GM18517 (cell line): ENCODE measurements around the gene TUBA4B.

Experiments
- ATAC-seq: cut with Tn5 transposase; IDR thresholded peaks from one replicate; pipeline ENCODE4 v1.9.1; 2021; ENCODE audit warnings: mild to moderate bottlenecking, moderate library complexity; ENCODE audit not compliant: unreplicated experiment

Gene TUBA4B

DNA sequence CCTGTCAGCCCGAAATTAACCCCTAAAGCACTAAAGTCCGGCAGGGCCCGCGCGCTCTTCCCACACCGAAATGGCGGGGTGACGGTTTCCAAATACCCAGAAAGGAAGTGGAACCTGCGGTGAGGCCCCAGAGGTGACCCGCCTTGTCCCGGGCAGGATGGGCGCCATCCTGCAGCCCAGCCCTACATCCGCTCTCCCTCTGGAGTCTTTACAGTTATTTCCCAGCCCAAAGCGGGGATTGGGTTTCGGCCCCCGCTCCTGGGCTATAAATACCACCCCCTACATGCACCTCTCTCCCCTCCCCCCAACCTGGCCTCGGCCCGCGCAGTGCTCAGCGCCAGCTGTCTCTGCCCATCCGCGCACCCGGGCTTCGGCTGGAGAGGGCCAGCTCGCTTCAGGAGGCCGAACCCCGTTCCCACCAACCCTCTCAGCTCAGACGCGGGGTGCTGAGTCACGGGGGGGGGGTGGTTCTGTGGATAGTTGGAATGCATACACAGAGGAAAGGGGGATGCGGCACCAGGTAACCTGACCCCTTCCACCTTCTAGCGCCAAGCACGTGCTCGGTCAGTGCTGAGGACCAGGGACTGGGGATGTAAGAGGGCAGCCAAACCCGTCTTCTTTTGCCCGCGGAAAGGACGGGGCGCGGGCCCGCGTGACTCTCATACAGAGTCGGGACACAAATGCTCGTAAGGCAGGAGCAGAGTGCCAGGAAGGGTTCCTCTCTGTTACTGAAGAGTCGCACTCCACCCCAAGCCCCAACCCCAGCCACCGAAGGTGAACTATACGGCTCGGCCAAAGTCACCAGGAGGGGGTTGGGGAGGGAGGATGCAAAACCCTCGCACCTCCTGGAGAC, at the start of gene TUBA4B:
TSS of gene TUBA4B (plus strand) at position 344 of the 853 bp plus-strand sequence. CDS start at position 509, 165 bp downstream.
- ATAC-seq: peak; percentile 10

GRCh38 chr2:219204425-219205164, 48.4 kb upstream of the TUBA4B start:
- ATAC-seq: no peak

DNA sequence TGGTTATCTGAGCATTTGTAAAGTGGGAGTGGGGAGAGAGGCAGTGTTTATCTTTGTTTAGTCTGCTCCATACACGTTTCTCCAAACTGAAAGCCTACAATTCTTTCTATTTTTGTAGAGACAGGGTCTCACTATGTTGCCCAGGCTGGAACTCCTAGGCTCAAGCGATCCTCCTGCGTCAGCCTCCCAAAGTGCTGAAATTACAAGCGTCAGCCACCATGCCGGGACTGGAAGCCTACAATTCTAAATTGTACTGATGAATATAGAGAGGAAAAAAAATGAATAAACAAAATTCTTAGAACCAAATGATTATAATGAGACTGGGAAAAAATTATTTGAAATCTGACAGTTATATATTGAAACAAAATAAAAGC, 47.9 kb upstream of the TUBA4B start:
- ATAC-seq: no peak

DNA sequence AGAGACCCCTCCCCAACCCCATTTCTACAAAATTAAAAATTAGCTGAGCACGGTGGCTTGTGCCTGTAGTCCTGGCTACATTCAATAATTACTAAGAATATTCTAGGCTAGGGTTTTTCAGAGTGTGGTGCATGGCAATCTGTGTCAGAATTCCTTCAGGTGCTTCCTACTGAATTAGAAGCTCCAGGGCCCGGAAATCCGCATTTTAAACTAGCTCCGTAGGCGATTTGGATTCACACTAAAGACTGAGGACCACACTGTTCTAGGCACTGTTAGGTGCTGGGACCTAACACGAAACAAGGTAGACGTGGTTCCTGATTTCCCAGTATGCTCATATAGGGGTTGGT, 47.1 kb upstream of the TUBA4B start:
- ATAC-seq: no peak

DNA sequence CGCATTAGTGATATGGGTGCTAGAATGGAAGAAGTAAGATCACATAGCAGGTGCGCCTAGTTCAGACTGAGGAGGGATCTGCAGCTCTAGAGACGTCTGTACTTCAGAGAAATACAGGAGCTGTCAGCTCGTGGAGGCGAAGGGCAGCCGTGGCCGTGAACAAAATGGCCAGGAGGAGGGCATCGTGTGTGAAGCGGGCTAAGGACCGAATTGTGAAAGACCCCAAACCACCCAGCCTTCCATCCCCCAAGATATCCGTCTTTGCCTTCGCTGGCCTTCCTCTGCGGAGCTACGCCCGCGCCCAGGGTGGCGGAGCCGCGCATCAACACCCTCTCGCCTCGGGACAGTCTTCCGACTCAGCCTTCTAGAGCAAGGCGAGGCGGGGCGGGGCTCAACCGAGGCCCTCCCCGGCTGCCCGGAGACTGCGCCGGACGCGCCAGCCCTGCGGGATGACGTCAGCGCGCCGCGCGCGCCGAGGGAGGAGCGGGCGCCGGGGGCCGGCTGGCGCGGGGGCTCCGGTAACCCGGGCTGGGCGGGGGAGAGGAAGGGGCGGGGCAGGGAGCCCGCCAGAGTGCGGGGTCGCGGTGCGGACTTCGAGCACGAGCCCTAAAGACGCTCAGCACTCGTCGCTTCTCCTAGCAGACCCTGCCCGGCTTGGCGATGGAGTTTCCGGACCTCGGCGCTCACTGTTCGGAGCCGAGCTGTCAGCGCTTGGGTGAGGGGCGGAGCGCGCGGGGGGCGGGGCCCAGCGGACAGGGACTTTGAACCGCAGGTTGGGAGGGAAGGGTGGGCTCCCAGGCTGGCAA, 46.5 kb upstream of the TUBA4B start, which contains the start of gene ZFAND2B:
TSS of gene ZFAND2B (plus strand) at position 455 of the 806 bp plus-strand sequence. CDS start at position 661, 206 bp downstream.
- ATAC-seq: peak; percentile 89

DNA sequence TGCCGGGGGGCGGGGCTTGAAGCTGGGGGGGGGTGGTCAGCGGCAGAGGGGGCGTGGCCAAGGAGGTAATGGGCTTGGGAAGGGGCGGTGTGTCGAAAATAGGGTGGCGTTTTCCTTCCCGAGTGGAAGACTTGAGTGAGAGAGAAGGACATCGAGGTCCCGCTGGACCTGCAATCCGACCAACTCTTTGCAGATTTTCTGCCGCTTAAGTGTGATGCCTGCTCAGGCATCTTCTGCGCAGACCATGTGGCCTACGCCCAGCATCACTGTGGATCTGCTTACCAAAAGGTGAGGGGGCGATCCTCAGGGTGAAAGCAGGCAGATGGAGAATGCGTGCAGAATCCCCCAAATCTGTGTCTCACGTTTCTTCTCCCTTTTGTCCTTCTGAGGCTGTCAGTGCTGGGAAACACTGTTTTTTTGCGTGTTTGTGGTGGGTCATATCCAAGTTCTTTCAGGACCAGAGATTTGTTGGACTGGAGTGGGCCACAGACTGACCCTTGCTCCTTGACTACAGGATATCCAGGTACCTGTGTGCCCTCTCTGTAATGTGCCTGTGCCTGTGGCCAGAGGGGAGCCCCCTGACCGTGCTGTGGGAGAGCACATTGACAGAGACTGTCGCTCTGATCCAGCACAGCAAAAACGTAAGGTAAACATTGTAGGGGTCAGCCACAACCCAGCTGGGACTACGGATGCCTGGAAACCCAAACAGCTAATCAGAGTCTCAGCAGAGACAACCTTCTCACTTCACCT, 45.7 kb upstream of the TUBA4B start:
- ATAC-seq: no peak

GRCh38 chr2:219207884-219208740, 44.9 kb upstream of the TUBA4B start:
- ATAC-seq: no peak

DNA sequence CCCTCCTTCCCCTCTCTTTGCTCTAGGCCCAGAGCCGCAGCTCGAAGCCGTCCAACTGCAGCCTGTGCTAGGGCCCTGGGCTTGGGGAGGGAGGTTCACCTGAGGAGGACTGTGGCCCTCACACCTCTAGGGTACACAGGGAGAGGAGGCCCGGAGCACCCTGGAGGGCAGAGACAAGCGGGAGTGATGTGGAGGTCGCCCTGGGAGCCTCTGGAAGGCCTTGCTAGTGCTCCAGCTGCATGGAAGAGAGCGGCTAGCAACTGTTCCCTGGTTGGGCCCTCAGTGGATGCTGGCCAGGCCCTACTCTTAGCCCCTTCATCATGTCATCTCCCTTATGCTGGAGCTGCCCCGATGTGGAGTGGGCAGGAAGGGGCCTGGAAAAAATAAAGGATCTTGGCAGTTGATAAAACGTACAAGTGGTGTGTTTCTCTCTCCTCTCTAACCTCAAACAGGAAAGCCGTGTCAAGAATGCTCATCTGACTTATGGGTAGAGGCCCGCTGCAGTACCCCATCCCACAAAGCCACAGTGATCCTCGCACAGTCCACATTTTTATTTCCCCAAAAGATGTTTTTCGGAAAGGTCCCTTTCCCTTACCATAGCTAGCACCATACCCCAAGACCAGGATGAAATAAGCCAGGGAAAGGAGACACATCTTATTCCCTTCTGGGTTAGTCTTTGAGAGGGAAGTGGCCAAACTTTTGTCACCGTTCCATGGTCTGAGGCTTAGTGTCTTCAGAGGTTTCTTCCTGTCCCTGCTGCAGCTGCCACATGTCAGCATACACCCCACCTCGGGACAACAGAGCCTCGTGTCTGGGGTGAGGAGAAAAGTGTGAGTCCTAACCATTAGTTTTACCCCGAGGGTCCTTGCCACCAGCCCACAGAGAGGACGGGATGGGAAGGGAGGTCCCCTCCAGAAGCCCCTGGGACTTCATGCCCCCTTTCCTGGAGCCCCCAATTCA, 43.5 kb upstream of the TUBA4B start:
- ATAC-seq: no peak

- no peak for ATAC-seq
Observed at GRCh38 chr2:219210196-219210885, 42.7 kb upstream of the TUBA4B start.

- no peak for ATAC-seq
Observed at GRCh38 chr2:219210886-219211362, 42.1 kb upstream of the TUBA4B start.

DNA sequence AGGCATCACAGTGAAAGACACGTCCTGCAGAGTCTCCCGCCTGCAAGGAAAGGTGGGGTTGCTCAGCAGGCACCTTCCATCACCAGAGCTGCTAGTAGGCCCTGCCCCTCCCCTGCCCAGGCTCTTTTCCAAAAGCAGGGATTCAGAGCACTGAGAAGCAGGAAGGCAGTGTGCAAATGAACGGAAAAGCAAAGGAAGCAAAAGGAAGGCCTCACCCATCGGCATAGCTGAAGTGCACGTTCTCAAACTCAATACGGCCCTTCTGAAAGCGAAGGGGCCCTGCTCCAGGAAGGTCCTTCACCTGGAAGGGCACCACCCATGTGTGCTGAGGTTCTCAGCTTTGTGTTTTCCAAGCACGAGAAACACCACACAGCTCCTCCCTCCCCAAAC, 40.0 kb upstream of the TUBA4B start:
- no peak for ATAC-seq

GRCh38 chr2:219213486-219214071, 39.5 kb upstream of the TUBA4B start:
- ATAC-seq: no peak

DNA sequence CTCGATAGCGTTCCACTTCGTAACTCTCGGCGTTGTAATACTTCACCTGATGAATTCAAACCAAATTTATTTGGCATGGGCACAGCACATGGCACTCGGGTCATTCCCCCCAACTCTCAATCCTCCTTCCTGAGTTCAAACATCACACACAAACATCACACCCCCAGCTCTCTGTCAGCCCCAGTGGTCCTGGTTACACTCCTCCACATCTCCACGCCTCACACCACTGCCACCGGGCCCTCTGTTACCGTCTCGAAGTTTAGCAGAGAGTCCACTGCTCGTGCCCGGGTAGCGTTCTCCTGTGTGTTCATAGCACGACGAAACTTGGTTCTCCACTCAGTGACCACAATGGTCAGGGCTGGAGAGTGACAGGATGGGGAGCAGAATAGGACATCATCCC, 38.9 kb upstream of the TUBA4B start:
- no peak for ATAC-seq

GRCh38 chr2:219214786-219215185, 38.3 kb upstream of the TUBA4B start:
- no peak for ATAC-seq

DNA sequence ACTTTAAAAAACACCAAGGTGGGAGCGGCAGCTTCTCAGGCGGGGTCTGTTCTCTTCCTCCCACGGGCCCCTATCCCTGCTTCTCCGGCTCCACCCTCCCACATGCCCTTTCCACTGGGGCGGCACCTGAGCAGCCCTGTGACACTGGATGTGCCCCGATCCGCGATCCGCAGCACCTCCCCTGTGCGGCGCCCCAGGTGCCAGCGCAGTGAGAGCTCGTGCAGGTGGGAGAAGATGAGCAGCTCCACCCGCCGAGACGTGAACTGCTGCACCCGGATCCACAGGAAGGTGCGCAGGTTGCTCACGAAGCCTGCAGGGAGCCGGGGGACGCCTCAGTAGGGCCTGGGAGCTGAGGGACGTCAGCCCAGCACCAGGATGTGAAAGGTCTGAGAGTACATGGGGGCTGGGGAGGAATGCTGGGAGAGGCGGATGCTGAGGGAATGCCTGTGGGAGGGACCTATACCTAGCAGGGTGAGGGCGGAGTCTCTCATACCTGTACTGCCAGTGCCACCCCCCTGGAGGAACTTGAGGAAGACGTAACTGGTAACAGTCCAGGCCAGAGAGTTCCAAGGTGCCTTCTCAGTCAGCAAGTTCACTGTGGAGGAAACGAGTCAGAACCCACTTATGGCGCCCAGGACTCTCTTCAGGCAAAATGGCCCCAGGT, 37.0 kb upstream of the TUBA4B start:
- no peak for ATAC-seq

DNA sequence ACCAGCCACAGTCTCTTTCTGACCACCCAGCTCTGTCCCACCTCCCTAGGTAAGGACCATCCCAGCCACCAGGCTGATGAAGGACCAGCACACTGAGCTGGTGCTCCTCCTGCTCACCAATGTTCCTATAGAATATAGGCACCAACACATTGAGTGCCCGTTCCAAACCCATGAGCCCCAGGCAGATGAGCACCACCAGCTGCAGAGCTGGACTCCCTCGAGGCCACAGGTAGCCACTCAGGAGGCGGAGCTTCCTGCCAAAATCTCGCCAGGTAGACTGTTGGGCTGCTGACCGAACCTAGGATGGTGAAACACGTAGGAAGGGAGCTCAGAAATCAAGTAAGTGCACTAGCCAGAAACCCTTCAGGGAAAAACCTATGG, 36.5 kb upstream of the TUBA4B start:
- ATAC-seq: no peak

DNA sequence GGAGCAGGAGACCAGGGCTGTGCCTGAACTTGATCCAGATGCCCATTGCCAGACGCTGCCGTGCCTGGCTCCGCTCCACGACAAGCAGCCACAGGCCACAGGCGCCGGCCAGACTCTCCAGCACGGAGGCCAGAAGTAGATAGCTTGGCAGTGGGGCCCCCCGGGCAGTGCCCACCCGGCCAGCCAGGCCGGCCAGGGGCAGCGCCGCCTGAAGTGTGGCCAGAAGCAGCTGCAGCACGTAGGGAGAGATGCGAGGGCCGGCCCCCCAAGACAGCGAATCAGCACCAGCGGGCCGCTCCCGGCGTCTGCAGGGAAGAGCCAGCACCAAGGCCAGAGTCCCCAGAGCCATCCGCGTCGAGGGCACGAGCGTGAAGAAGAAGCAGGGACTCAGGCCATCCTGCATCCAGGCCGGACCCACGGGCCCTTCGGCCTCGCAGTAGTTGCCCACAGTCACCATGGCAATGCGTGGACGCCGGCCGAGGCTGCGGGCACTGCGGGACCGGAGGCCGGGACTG, 34.8 kb upstream of the TUBA4B start:
- peak; percentile 14 for ATAC-seq
